NCI-H2081 (cell line): ENCODE measurements around the gene RAPGEF2.

Source experiments
- DNase-seq, 2 experiments: peaks; one replicate each; lab custom pipeline; 2025; lab: John Stamatoyannopoulos, UW

RAPGEF2 gene

GRCh38 chr4:159279084-159279483, 176.2 kb downstream of the RAPGEF2 start:
- no peak for DNase-seq

- no peak for DNase-seq
Measured at GRCh38 chr4:159280442-159281172, 177.7 kb downstream of the RAPGEF2 start.

GRCh38 chr4:159281771-159282170, 178.9 kb downstream of the RAPGEF2 start:
- DNase-seq: no peak

- no peak for DNase-seq
Measured at GRCh38 chr4:159282329-159282728, 179.4 kb downstream of the RAPGEF2 start.

GRCh38 chr4:159282944-159283343, 180.1 kb downstream of the RAPGEF2 start:
- no peak for DNase-seq

GRCh38 chr4:159283696-159284095, 180.8 kb downstream of the RAPGEF2 start:
- DNase-seq: no peak

DNA sequence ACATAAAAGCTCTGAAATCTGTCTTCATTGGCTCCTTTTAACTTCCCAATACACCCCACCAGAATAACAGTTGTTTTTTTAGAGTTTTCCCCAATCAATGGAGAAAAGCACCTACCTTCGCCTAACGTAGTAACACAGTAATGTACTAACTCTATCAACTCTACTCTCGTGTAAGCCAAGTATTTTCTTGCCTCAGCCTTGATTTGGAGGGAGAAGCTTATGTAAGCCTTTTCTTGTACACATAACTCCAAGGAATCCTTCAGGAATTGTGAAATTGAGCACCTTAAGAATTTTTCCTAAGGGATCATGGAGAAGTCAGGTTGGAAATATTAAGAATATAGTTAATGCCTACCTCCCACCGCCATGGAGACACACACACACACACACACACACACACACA, 181.2 kb downstream of the RAPGEF2 start:
- DNase-seq: no peak

GRCh38 chr4:159284733-159285132, 181.9 kb downstream of the RAPGEF2 start:
- no peak for DNase-seq

DNA sequence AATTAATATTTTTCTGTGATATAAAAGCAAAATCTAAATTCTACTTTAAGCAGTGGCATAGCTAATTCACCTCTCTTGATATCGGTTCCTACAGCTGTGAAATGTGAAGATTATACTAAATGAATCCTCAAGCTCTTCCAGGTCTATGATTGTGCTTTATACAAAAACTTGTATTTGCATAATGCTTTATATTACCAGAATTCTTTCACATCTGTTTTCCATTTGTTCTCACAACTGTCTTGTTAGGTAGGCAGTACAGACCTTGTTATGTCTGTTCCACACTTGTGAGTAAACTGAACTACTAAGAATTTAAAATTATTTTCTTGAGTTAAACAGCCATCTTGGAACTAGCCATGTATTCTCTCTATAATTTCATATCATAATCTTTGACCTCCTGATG, 184.9 kb downstream of the RAPGEF2 start:
- no peak for DNase-seq

DNA sequence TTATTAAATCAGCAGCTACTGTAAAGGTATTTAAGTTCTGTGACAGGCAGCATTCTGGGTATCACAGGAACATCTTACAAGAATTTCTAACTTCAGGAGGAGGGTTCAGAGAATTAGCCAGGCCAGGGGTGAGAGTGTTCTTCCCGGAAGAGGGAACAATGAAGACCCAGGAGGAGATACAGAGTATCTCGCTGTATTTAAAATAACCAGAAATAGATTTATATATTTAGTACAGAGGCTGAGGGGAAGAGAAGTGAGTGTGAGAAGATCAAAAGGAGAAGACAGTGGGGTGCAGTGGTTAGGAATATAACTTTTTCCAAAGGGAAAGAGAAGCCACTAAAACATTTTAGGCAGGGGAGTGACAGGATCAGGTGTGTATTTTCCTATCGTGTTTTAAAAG, 186.8 kb downstream of the RAPGEF2 start:
- no peak for DNase-seq

- no peak for DNase-seq
Measured at GRCh38 chr4:159290321-159291030, 187.6 kb downstream of the RAPGEF2 start.

- DNase-seq: no peak
Measured at GRCh38 chr4:159291176-159291575, 188.3 kb downstream of the RAPGEF2 start.

- DNase-seq: no peak
Measured at GRCh38 chr4:159292137-159292896, 189.4 kb downstream of the RAPGEF2 start.

GRCh38 chr4:159293811-159294515, 191.1 kb downstream of the RAPGEF2 start:
- no peak for DNase-seq

DNA sequence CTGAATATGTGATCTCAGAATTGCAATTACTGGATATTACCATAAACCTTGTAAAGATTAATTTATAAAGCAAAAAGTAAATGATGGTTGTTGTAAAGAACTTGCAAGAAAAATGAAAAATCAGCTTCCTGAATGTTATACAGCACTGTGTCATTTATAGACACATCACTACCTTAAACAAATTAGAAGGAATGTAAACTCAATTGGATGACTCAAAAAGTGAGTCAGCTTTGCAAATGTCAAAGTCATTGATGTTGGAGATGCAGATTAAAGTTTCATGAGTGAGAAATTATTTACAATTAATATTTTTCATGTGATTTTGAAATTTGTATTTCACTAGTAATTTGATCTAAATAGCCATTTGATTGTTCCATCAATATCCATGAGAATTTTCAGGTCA, 193.2 kb downstream of the RAPGEF2 start:
- DNase-seq: no peak

DNA sequence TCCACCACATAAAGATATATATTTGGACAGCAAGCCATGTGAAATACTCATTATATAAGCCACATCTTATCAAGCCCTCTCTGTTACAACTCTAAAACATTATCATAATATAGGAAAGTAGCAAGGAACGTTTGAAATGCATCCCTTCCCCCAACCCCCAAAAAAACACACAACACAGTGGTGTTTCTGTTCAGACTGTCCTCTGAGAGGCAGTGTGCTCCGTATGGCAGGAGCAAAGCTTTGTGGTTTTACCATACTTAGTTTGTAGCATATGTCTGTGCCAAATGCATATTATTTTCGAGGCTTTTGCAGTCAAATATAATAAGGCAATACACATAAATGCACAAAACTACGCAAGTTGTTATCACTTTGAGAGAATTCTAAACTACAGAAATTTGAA, 194.2 kb downstream of the RAPGEF2 start:
- no peak for DNase-seq

DNA sequence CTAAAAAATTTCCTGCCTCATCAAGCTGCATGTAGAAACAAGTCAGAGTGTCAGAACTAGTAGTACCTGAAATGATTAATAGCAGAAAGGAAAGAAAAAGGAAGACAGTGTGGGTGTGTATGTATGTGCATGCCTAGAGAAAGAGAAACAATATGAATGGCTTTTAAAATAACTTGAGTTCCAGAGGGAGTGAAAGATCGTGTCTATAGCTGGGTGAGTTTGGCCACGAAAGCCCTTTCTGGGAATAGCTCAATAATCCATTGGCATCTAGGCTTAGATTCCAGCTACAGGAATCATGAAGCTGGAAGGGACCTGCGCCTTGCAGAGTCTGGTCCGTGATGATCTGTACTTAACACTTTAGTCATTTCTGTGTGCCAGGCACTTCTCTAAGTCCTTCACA, 195.6 kb downstream of the RAPGEF2 start:
- no peak for DNase-seq

DNA sequence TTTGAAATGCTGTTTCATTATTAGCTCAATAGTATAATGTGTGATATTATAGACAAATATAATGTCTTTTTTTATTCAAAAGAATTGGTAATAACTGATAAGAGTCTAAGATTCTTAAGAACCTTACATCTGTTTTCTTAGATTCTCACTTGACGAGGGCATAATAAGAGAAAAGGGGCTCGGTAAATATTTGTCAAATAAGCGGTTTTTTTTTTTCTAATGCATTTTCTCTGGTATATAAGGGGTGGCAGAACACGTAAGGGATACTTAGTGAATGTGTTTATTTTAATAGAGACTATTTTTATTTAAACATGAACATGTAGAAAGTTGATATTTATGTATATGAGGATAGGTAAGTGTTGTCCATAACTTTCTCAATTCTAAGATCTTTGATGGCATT, 200.6 kb downstream of the RAPGEF2 start:
- DNase-seq: no peak

DNA sequence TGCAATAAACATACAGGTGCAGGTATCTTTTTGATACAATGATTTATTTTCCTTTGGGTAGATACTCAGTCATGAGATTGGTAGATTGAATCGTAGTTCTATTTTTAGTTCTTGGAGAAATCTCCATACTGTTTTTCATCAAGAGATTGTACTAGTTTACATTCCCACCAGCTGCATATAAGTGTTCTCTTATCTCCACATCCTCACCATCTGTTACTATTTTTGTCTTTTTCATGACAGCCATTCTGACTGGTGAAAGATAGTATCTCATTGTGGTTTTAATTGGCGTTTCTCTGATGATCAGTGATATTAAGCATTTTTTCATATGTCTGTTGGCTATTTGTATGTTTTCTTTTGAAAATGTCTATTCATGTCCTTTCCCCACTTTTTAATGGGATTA, 202.2 kb downstream of the RAPGEF2 start:
- no peak for DNase-seq

DNA sequence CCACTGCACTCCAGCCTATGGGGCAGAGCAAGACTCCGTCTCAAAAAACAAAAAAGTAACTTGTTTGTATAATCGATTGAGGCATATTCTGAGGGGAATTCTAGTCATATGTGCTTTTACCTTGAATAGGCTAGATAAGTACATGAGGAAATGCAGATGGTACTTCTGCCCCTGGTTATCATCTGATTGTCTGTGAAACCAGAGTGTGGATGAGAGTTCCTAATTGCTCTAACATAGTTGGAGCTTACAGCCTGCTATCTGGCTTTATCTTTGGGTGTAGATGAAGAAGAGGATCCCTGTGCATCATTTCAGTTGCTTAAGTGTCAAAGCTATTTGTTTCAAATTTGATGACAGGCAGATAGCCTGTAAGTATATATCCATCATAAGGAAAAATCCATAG, 205.1 kb downstream of the RAPGEF2 start:
- DNase-seq: no peak

GRCh38 chr4:159308566-159309340, 205.9 kb downstream of the RAPGEF2 start:
- DNase-seq: no peak

DNA sequence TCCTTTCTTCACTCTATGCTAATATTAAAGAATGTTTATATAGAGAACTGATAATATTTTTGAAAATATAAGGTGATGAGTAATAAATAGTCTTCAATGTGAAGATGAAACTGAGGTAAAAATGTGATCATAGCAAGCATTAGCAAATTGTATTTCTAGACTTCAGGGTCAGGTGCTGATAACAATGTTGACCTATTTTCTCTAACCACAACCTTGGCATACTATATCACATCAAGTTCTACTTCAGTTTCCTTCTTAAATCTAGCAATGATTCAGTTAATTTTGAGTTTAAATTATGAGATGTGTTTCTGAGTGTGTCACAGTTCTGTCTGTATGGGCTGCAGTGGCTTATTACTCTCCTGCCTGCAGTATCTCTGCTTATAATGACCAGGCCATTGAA, 209.4 kb downstream of the RAPGEF2 start:
- DNase-seq: no peak
